ENCODE measurements around the gene PINK1. TPM values are rescaled to one million over a fixed set of nuclear protein-coding genes. Genes with fewer than 3 reads are reported as not detected.
"Not testable (repeated sequence)": the region's sequence is repeated elsewhere in the genome, so short reads cannot be mapped to it uniquely, and the experiment has no call there.

The PINK1 gene
- total RNA-seq, 5 donors from 2014 or later (not counting 1 experiment from before 2014, with no cell fraction given) = 11.8 to 30.1 (median 26.8) TPM

DNA sequence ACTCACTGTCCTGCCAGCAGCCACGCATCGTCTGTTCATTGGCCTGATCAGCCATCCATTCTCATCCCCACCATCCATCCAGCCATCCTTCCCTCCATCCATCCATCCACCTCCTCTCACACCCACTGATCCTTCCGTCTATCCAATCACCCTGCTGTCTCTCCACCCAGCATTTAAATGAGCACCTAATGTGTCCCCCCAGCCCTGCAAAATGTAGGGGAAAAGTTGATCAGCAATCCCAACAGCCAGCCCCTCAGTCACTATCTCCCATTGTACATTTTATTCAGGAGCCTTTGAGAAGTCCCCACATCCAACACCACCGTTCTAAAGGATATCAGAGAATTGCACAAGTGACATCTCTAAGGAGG is 39.0 kb downstream of the PINK1 start:
- DNase-seq = no peak
- Mint-ChIP-seq H3K36me3 (no peaks in the 10 kb centered on the region), H3K27ac (no peak overlapping the region), H3K27me3 (peaks cover 13 to 22% of the 10 kb centered on the region in 2 donors), H3K4me3 (no peak overlapping the region), H3K9me3 (no peaks in the 10 kb centered on the region), H3K4me1 (peaks cover 0 to 1% (median 0%) of the 10 kb centered on the region in 3 donors)
- Histone ChIP-seq H3K9me3 (no peaks in the 10 kb centered on the region), H3K4me1 (ENCODE audit: control insufficient read depth in 1 of 2, extremely low read depth in 1 of 2, insufficient read depth in 2 of 2, low read length in 2 of 2) (no peaks in the 10 kb centered on the region), H3K27ac (ENCODE audit: low read length) (no peak overlapping the region), H3K4me3 (ENCODE audit: control insufficient read depth in 1 of 2, extremely low read depth in 1 of 2, low read length in 1 of 2) (no peak overlapping the region), H3K36me3 (ENCODE audit: control insufficient read depth in 2 of 2, extremely low read depth in 1 of 2, insufficient read depth in 1 of 2, low read length in 1 of 2) (no peaks in the 10 kb centered on the region), H3K27me3 (replicated peaks in 1 of 2; ENCODE audit: control insufficient read depth in 2 of 2, extremely low read depth in 1 of 2, insufficient read depth in 2 of 2, low read length in 1 of 2) (peaks cover 0 to 16% of the 10 kb centered on the region in 2 experiments)
- 82% methylated on average over 4 of the region's 4 CpGs for WGBS (ENCODE audit: insufficient coverage)
- ATAC-seq (replicated peaks in 1 of 4) = no peak
- ChIA-PET CTCF (no interaction called here), POLR2A (no interaction called here)

DNA sequence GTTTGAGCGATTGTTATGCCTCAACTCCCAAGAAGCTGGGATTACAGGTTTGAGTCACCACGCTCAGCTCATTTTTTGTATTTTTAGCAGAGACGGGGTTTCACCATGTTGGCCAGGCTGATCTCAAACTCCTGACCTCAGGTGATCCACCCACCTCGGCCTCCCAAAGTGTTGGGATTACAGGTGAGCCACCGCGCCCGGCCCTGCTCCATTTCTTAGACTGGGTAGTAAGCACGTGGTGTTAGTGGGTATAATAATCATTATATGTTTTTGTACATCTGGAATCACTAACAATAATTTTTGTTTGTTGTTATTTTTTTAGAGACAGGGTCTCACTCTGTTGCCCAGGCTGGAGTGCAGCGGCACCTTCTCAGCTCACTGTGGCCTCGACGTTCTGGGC is 40.4 kb downstream of the PINK1 start:
- H3K27me3 Mint-ChIP-seq = peaks cover 15 to 22% of the 10 kb centered on the region in 2 donors
- H3K4me1 Mint-ChIP-seq; H3K27ac Mint-ChIP-seq; DNase-seq; H3K4me3 Mint-ChIP-seq; H3K4me3 ChIP-seq (ENCODE audit: control insufficient read depth in 1 of 2, extremely low read depth in 1 of 2, low read length in 1 of 2); H3K4me1 ChIP-seq (ENCODE audit: control insufficient read depth in 1 of 2, extremely low read depth in 1 of 2, insufficient read depth in 2 of 2, low read length in 2 of 2); H3K36me3 ChIP-seq (ENCODE audit: control insufficient read depth in 2 of 2, extremely low read depth in 1 of 2, insufficient read depth in 1 of 2, low read length in 1 of 2); H3K9me3 Mint-ChIP-seq; H3K36me3 Mint-ChIP-seq; ATAC-seq (replicated peaks in 1 of 4); H3K9me3 ChIP-seq; H3K27ac ChIP-seq (ENCODE audit: low read length): not testable (repeated sequence)
- ChIA-PET CTCF (interaction anchor here in 1 of 2 donors (0.6 kb wide), 1 partner anchor 559 kb away, joined by 3 read pairs; no protein-coding TSS in a partner anchor), POLR2A (interaction anchor here (0.7 to 0.8 kb wide), 2 partner anchors 27 to 1554 kb away, joined by 4 to 6 read pairs; no protein-coding TSS in a partner anchor)
- peaks cover 0 to 16% of the 10 kb centered on the region in 2 experiments for H3K27me3 ChIP-seq (replicated peaks in 1 of 2; ENCODE audit: control insufficient read depth in 2 of 2, extremely low read depth in 1 of 2, insufficient read depth in 2 of 2, low read length in 1 of 2)
- 79% methylated on average over 3 of the region's 11 CpGs for WGBS (ENCODE audit: insufficient coverage)

DNA sequence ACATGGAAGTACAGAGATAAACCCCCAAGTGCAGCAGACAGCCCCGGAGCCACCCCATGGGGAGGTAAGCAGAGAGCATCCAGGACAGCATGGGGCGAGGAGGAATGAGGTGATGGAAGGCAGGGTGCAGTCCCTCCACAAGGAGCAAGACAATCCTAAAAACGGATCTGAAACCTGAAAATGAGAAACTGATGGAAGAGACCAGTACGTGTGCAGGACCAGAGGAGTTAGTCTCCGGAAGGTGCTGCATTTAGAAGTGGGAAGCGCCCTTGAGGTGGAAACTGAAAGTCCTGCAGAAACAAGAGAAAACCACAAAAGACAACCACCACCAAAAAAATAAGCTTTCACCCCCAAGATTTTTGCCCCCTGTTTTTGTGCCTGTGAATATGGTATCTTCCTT is 45.3 kb downstream of the PINK1 start:
- DNase-seq = no peak
- CTCF ChIA-PET = no interaction called here

DNA sequence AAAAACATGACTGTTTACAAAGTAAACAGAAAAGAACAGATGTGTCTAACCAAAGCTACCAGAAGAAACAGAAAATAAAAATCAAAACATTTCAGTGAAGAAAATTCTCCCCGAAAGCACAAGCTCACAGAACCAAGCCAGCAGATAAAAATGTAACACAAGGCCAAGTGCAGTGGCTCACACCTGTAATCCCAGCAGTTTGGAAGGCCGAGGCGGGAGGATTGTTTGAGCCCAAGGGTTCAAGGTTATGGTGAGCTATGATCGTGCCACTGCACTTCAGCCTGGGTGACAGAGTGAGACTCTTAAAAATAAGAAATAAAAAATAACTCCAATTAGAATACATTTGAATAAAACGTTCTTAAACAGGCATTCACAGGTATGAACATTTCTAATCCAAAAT is 47.0 kb downstream of the PINK1 start:
- H3K27ac ChIP-seq (ENCODE audit: low read length) = no peak overlapping the region
- POLR2A ChIA-PET = no interaction called here
- Mint-ChIP-seq H3K4me1 (peaks cover 6 to 9% (median 8%) of the 10 kb centered on the region in 3 donors), H3K9me3 (peaks cover 0 to 4% (median 0%) of the 10 kb centered on the region in 3 donors), H3K27ac (no peak overlapping the region), H3K36me3 (no peaks in the 10 kb centered on the region), H3K27me3 (peaks cover 12 to 23% of the 10 kb centered on the region in 2 donors), H3K4me3 (no peak overlapping the region)
- H3K27me3 ChIP-seq (replicated peaks in 1 of 2; ENCODE audit: control insufficient read depth in 2 of 2, extremely low read depth in 1 of 2, insufficient read depth in 2 of 2, low read length in 1 of 2) = peaks cover 0 to 23% of the 10 kb centered on the region in 2 experiments
- H3K4me1 ChIP-seq (ENCODE audit: control insufficient read depth in 1 of 2, extremely low read depth in 1 of 2, insufficient read depth in 2 of 2, low read length in 2 of 2) = peaks cover 0 to 5% of the 10 kb centered on the region in 2 experiments
- no peaks in the 10 kb centered on the region for H3K36me3 ChIP-seq (ENCODE audit: control insufficient read depth in 2 of 2, extremely low read depth in 1 of 2, insufficient read depth in 1 of 2, low read length in 1 of 2)
- DNase-seq (no peak), ATAC-seq (replicated peaks in 1 of 4) (no peak)
- CTCF ChIA-PET = no interaction called here
- WGBS (ENCODE audit: insufficient coverage) = no CpG with 5 or more reads among the region's 5 CpGs
- no peaks in the 10 kb centered on the region for H3K9me3 ChIP-seq
- no peak overlapping the region for H3K4me3 ChIP-seq (ENCODE audit: control insufficient read depth in 1 of 2, extremely low read depth in 1 of 2, low read length in 1 of 2)

More for the DNA sequence above, 45.3 kb downstream of the PINK1 start:
- Mint-ChIP-seq H3K9me3 (peaks cover 0 to 4% (median 0%) of the 10 kb centered on the region in 3 donors), H3K4me3 (peak overlapping the region in 2 of 3 donors; percentile 8 to 62), H3K36me3 (no peaks in the 10 kb centered on the region), H3K27me3 (peaks cover 17 to 18% of the 10 kb centered on the region in 2 donors), H3K27ac (no peak overlapping the region), H3K4me1 (peaks cover 6 to 9% (median 8%) of the 10 kb centered on the region in 3 donors)
- Histone ChIP-seq H3K4me1 (ENCODE audit: control insufficient read depth in 1 of 2, extremely low read depth in 1 of 2, insufficient read depth in 2 of 2, low read length in 2 of 2) (peaks cover 0 to 5% of the 10 kb centered on the region in 2 experiments), H3K27me3 (replicated peaks in 1 of 2; ENCODE audit: control insufficient read depth in 2 of 2, extremely low read depth in 1 of 2, insufficient read depth in 2 of 2, low read length in 1 of 2) (peaks cover 0 to 18% of the 10 kb centered on the region in 2 experiments), H3K4me3 (ENCODE audit: control insufficient read depth in 1 of 2, extremely low read depth in 1 of 2, low read length in 1 of 2) (no peak overlapping the region), H3K36me3 (ENCODE audit: control insufficient read depth in 2 of 2, extremely low read depth in 1 of 2, insufficient read depth in 1 of 2, low read length in 1 of 2) (no peaks in the 10 kb centered on the region), H3K27ac (ENCODE audit: low read length) (no peak overlapping the region), H3K9me3 (no peaks in the 10 kb centered on the region)
- WGBS (ENCODE audit: insufficient coverage) = no CpG with 5 or more reads among the region's 6 CpGs
- POLR2A ChIA-PET = no interaction called here
- ATAC-seq (replicated peaks in 1 of 4) = no peak

DNA sequence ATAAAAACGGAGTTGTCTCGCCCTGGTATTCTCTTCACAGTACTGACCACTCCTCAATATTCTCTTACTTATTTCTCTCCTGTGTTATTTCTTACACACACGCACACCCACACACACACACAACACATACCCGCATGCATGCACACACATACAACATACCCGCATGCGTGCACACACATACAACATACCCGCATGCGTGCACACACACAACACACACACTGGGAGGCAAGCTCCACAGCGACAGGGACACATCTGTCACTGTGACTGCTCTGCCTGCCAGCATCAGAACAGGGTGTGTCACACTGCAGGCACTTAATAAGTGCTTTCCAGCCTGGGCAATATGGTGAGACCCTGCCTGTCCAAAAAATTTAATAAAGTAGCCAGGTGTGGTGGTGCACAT is 48.7 kb downstream of the PINK1 start:
- Histone ChIP-seq H3K9me3 (no peaks in the 10 kb centered on the region), H3K4me3 (ENCODE audit: control insufficient read depth in 1 of 2, extremely low read depth in 1 of 2, low read length in 1 of 2) (no peak overlapping the region), H3K36me3 (ENCODE audit: control insufficient read depth in 2 of 2, extremely low read depth in 1 of 2, insufficient read depth in 1 of 2, low read length in 1 of 2) (no peaks in the 10 kb centered on the region), H3K27me3 (replicated peaks in 1 of 2; ENCODE audit: control insufficient read depth in 2 of 2, extremely low read depth in 1 of 2, insufficient read depth in 2 of 2, low read length in 1 of 2) (peaks cover 0 to 19% of the 10 kb centered on the region in 2 experiments), H3K4me1 (ENCODE audit: control insufficient read depth in 1 of 2, extremely low read depth in 1 of 2, insufficient read depth in 2 of 2, low read length in 2 of 2) (peaks cover 0 to 5% of the 10 kb centered on the region in 2 experiments), H3K27ac (ENCODE audit: low read length) (no peak overlapping the region)
- H3K4me1 Mint-ChIP-seq = peaks cover 6 to 9% (median 8%) of the 10 kb centered on the region in 3 donors
- no peaks in the 10 kb centered on the region for H3K36me3 Mint-ChIP-seq
- H3K27ac Mint-ChIP-seq = no peak overlapping the region
- peaks cover 6 to 21% of the 10 kb centered on the region in 2 donors for H3K27me3 Mint-ChIP-seq
- DNase-seq (no peak), ATAC-seq (replicated peaks in 1 of 4) (no peak)
- WGBS (ENCODE audit: insufficient coverage) = 91% methylated on average over 8 of the region's 9 CpGs
- peaks cover 0 to 4% (median 0%) of the 10 kb centered on the region in 3 donors for H3K9me3 Mint-ChIP-seq
- POLR2A ChIA-PET = no interaction called here
- no peak overlapping the region for H3K4me3 Mint-ChIP-seq
- CTCF ChIA-PET = interaction anchor here in 1 of 2 donors (0.5 kb wide), 2 partner anchors 11 to 725 kb away, joined by 3 to 9 read pairs; no protein-coding TSS in a partner anchor

DNA sequence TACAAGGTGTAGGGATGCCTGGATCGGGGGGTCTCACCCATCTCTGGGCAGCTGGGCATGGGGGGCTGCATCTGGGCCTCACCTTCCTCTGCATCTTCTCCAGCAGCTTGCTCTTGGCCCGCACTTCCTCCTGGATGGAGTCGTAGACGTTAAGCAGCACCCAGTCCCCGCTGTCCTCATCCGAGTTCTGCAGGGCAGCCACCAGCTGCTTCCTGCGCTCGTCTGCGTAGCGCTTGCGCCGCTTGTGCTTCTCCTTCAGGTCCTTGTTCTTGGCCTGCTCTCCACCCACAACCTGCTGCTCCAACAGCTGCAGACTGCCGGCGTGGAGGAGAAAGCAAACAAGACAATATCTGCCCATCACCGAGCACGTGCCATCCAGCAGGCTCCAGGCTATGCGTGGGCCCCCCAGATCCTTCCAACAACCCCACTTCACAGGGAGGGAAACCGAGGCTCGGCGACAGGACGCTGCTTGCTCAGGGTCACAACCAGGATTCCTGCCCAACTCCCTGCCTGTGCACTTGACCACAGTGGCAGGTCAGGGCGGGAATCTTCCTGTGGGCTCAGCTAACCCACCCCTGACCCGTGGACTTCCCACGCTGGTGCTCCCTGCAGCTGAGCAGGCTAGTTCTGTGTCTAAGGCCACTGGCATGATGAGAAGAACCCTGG is 49.4 kb downstream of the PINK1 start:
- no peak overlapping the region for H3K4me3 Mint-ChIP-seq
- ChIA-PET CTCF (interaction anchor here in 1 of 2 donors (0.5 kb wide), 1 partner anchor 724 kb away, joined by 3 read pairs; no protein-coding TSS in a partner anchor), POLR2A (no interaction called here)
- 35% methylated on average over 24 of the region's 24 CpGs for WGBS (ENCODE audit: insufficient coverage)
- no peaks in the 10 kb centered on the region for H3K36me3 Mint-ChIP-seq
- no peak overlapping the region for H3K27ac ChIP-seq (ENCODE audit: low read length)
- H3K4me1 ChIP-seq (ENCODE audit: control insufficient read depth in 1 of 2, extremely low read depth in 1 of 2, insufficient read depth in 2 of 2, low read length in 2 of 2) = peaks cover 0 to 5% of the 10 kb centered on the region in 2 experiments
- DNase-seq (peak in 1 of 35 experiments; percentile 8), ATAC-seq (replicated peaks in 1 of 4) (no peak)
- H3K27ac Mint-ChIP-seq = no peak overlapping the region
- peaks cover 6 to 8% (median 7%) of the 10 kb centered on the region in 3 donors for H3K4me1 Mint-ChIP-seq
- peaks cover 6 to 18% of the 10 kb centered on the region in 2 donors for H3K27me3 Mint-ChIP-seq
- peaks cover 0 to 3% (median 0%) of the 10 kb centered on the region in 3 donors for H3K9me3 Mint-ChIP-seq
- H3K27me3 ChIP-seq (replicated peaks in 1 of 2; ENCODE audit: control insufficient read depth in 2 of 2, extremely low read depth in 1 of 2, insufficient read depth in 2 of 2, low read length in 1 of 2) = peaks cover 0 to 24% of the 10 kb centered on the region in 2 experiments
- H3K9me3 ChIP-seq = no peaks in the 10 kb centered on the region
- no peak overlapping the region for H3K4me3 ChIP-seq (ENCODE audit: control insufficient read depth in 1 of 2, extremely low read depth in 1 of 2, low read length in 1 of 2)
- no peaks in the 10 kb centered on the region for H3K36me3 ChIP-seq (ENCODE audit: control insufficient read depth in 2 of 2, extremely low read depth in 1 of 2, insufficient read depth in 1 of 2, low read length in 1 of 2)
